Thoracic aorta (tissue), 2 donors: Measurements from ENCODE around the gene DMD. TPM values are rescaled to one million over a fixed set of nuclear protein-coding genes. Genes with fewer than 3 reads are reported as not detected.

Source experiments
- ATAC-seq: fragments of 150-250 bp; one replicate; pipeline ENCODE4 v1.8.0; 2017; ENCODE audit warnings: low read depth; ENCODE audit not compliant: insufficient number of reproducible peaks, low FRiP score
- DNase-seq: peaks from one replicate; pipeline ENCODE4 v3.0.0-alpha.2; 2020; ENCODE audit warnings: low spot score
- H3K27ac ChIP-seq, 2 donors: fragments of 200-600 bp; sonication (generic); 1 replicate in 1 of 2; 2 replicates in 1 of 2; pipeline ENCODE4 v1.5.1; 2016; ENCODE audit warnings: mild to moderate bottlenecking in 2 of 2, moderate library complexity in 2 of 2
- H3K27me3 ChIP-seq: fragments of 200-600 bp; sonication (generic); replicated peaks from 2 replicates; pipeline ENCODE4 v1.6.0; 2016; ENCODE audit warnings: mild to moderate bottlenecking; ENCODE audit not compliant: insufficient read depth
- H3K36me3 ChIP-seq: fragments of 200-600 bp; sonication (generic); one replicate; pipeline ENCODE4 v1.5.1; 2016
- H3K4me1 ChIP-seq, 2 donors: fragments of 200-600 bp; sonication (generic); 1 replicate in 1 of 2; 2 replicates in 1 of 2; pipeline versions ENCODE4 v1.5.1 to v1.6.0; 2016; ENCODE audit warnings: low read depth in 2 of 2, mild to moderate bottlenecking in 1 of 2; ENCODE audit not compliant: control insufficient read depth in 1 of 2
- H3K4me3 ChIP-seq: fragments of 200-600 bp; sonication (generic); 2 replicates; pipeline ENCODE4 v1.5.1; 2016; ENCODE audit warnings: mild to moderate bottlenecking
- H3K9me3 ChIP-seq: fragments of 200-600 bp; sonication (generic); 2 replicates; pipeline ENCODE4 v1.5.1; 2016
- CTCF ChIP-seq: fragments of 200-600 bp; sonication (generic); IDR thresholded peaks from one replicate; pipeline ENCODE4 v1.5.1; 2019; ENCODE audit warnings: antibody characterized with exemption
- total RNA-seq, 2 donors: library from RNA; depleted of rRNA; stranded (reverse); fragments of >200 nt; gene quantifications; one replicate each; pipeline versions ENCODE4 v1.1.0 to v1.2.3, GENCODE V29; 2016

Gene DMD
- total RNA-seq, 2 donors from 2014 or later = 224 to 233 TPM

- H3K27me3 ChIP-seq = no peaks in the 10 kb centered on the region
- H3K9me3 ChIP-seq = no peaks in the 10 kb centered on the region
- ATAC-seq (no peak), DNase-seq (no peak)
- H3K27ac ChIP-seq = no peak overlapping the region
- H3K36me3 ChIP-seq = no peaks in the 10 kb centered on the region
- TF ChIP-seq CTCF = no peak
- no peaks in the 10 kb centered on the region for H3K4me1 ChIP-seq
- no peak overlapping the region for H3K4me3 ChIP-seq
Observed at GRCh38 chrX:31570658-31571057, 1640.7 kb downstream of the DMD start.

DNA sequence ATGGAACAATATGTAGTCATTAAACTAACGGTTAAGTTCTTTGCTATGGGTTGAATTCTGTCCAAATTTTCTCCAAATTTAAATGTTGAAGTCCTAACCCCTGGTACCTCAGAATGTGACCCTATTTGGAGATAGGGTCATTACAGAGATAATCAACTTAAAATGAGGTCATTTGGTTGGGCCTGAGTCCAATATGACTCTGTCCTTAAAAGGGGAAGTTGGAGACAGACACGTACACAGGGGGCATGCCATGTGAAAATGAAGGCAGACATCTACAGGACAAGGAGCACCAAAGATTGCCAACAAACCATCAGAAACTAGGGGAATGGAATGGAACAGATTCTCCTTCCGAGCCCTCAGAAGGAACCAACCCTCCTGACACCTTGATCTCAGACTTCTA, 1647.6 kb downstream of the DMD start:
- H3K4me3 ChIP-seq = no peak overlapping the region
- H3K36me3 ChIP-seq = no peaks in the 10 kb centered on the region
- H3K9me3 ChIP-seq = no peaks in the 10 kb centered on the region
- no peak overlapping the region for H3K27ac ChIP-seq
- no peaks in the 10 kb centered on the region for H3K27me3 ChIP-seq
- ATAC-seq (no peak), DNase-seq (no peak)
- H3K4me1 ChIP-seq = no peaks in the 10 kb centered on the region
- TF ChIP-seq CTCF = no peak

DNA sequence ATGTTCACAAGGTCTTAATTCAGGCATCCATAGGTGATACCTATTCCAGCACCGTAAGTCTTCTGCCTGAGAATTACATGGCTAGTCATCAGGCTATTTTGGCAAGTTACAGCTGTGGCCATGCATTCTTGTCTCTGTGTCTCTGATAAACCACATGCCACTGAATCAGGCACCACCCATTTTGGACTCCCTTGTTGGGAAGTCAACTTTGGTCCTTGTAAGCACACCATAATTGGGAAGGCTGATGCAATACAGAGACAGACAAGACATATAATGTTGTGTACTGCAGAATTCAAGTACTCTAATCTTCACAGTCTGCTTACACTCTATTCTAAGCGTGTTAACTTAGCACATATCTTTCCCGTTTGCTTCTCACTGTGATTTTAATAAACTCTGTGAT, 1655.8 kb downstream of the DMD start:
- no peaks in the 10 kb centered on the region for H3K9me3 ChIP-seq
- H3K27ac ChIP-seq = no peak overlapping the region
- no peak for TF ChIP-seq CTCF
- ATAC-seq (no peak), DNase-seq (no peak)
- H3K27me3 ChIP-seq = no peaks in the 10 kb centered on the region
- no peak overlapping the region for H3K4me3 ChIP-seq
- no peaks in the 10 kb centered on the region for H3K36me3 ChIP-seq
- no peaks in the 10 kb centered on the region for H3K4me1 ChIP-seq

GRCh38 chrX:31551913-31552312, 1659.4 kb downstream of the DMD start:
- ATAC-seq (no peak), DNase-seq (no peak)
- Histone ChIP-seq H3K27ac (no peak overlapping the region), H3K4me3 (no peak overlapping the region), H3K36me3 (no peaks in the 10 kb centered on the region), H3K4me1 (no peaks in the 10 kb centered on the region), H3K9me3 (no peaks in the 10 kb centered on the region), H3K27me3 (no peaks in the 10 kb centered on the region)
- TF ChIP-seq CTCF = no peak

GRCh38 chrX:31550158-31550557, 1661.2 kb downstream of the DMD start:
- H3K9me3 ChIP-seq = no peaks in the 10 kb centered on the region
- H3K4me3 ChIP-seq = no peak overlapping the region
- H3K27me3 ChIP-seq = no peaks in the 10 kb centered on the region
- DNase-seq (no peak), ATAC-seq (no peak)
- no peaks in the 10 kb centered on the region for H3K36me3 ChIP-seq
- H3K27ac ChIP-seq = no peak overlapping the region
- no peak for TF ChIP-seq CTCF
- no peaks in the 10 kb centered on the region for H3K4me1 ChIP-seq
